ENCODE results near the gene ERAL1.

- TF ChIP-seq, protein P1, sequence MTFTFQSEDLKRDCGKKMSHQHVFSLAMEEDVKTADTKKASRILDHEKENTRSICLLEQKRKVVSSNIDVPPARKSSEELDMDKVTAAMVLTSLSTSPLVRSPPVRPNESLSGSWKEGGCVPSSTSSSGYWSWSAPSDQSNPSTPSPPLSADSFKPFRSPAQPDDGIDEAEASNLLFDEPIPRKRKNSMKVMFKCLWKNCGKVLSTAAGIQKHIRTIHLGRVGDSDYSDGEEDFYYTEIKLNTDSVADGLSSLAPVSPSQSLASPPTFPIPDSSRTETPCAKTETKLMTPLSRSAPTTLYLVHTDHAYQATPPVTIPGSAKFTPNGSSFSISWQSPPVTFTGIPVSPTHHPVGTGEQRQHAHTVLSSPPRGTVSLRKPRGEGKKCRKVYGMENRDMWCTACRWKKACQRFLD (CRISPR knock-in tag; IDR thresholded peaks at IDR 0.05; ENCODE audit: borderline replicate concordance) = no peak
- TF ChIP-seq ZKSCAN8 (CRISPR knock-in tag; IDR thresholded peaks at IDR 0.05; ENCODE audit: borderline replicate concordance) = no peak
- no peak for TF ChIP-seq NFRKB (IDR thresholded peaks at IDR 0.05)
- TF ChIP-seq SAFB2 (CRISPR knock-in tag; IDR thresholded peaks at IDR 0.05; ENCODE audit: borderline replicate concordance, low read depth) = no peak
- no peak; a peak in 1 of 4 replicates for TF ChIP-seq POLR2A (IDR thresholded peaks at IDR 0.05; ENCODE audit: insufficient read depth in 1 of 2, low read depth in 2 of 2, low read length in 2 of 2)
- no peak for TF ChIP-seq FOXA1 (IDR thresholded peaks at IDR 0.05)
- TF ChIP-seq FOXA1 (CRISPR knock-in tag; IDR thresholded peaks at IDR 0.05) = no peak
- no peak for TF ChIP-seq CCAR2 (optimal IDR thresholded peaks at IDR 0.05; ENCODE audit: low read depth, low read length)
- no peak for TF ChIP-seq CEBPZ (IDR thresholded peaks at IDR 0.05; ENCODE audit: low read length)
- TF ChIP-seq SMC3 (IDR thresholded peaks at IDR 0.05; ENCODE audit: low read length) = no peak
- no peak for TF ChIP-seq MXD1 (CRISPR knock-in tag; IDR thresholded peaks at IDR 0.05)
These were observed 41.7 kb downstream of the ERAL1 start for GRCh38 chr17:28896491-28896883.

Data from HepG2 (cell line).